ENCODE results near the gene SAP30BP.

SAP30BP gene

GRCh38 chr17:75628425-75628824 lies 38.7 kb upstream of the SAP30BP start:
- Histone ChIP-seq H3K4me1 (ENCODE audit: control extremely low read depth in 1 of 4, control insufficient read depth in 4 of 4, insufficient read depth in 4 of 4, low read length in 3 of 4) (peaks cover 0 to 12% (median 7%) of the 10 kb centered on the region in 4 experiments), H3K4me3 (ENCODE audit: control insufficient read depth in 1 of 7, extremely low read depth in 1 of 7, insufficient read depth in 4 of 7, low read depth in 2 of 7, low read length in 6 of 7) (no peak overlapping the region), H3K27ac (ENCODE audit: insufficient read depth in 1 of 2, low read depth in 1 of 2, low read length in 2 of 2, poor library complexity in 1 of 2, severe bottlenecking in 2 of 2) (no peak overlapping the region), H3K27me3 (replicated peaks in 2 of 5; ENCODE audit: control insufficient read depth in 4 of 5, insufficient read depth in 5 of 5, low read length in 4 of 5) (no peaks in the 10 kb centered on the region), H3K36me3 (ENCODE audit: control insufficient read depth in 4 of 4, insufficient read depth in 4 of 4, low read length in 3 of 4) (peaks cover 4 to 68% (median 45%) of the 10 kb centered on the region in 4 experiments), H3K9me3 (ENCODE audit: control extremely low read depth in 1 of 5, control insufficient read depth in 4 of 5, insufficient read depth in 2 of 5, low read depth in 1 of 5, low read length in 4 of 5) (no peaks in the 10 kb centered on the region)
- POLR2A ChIA-PET: no interaction called here
- WGBS (ENCODE audit: insufficient coverage): 92% methylated on average over 6 of the region's 6 CpGs
- CTCF ChIA-PET: interaction anchor here (1.0 to 29.3 kb wide), 5 partner anchors 9 to 119 kb away, joined by 3 to 834 read pairs (median 7); a partner anchor contains a TSS
- no peak for DNase-seq

- Histone ChIP-seq H3K27me3 (replicated peaks in 2 of 5; ENCODE audit: control insufficient read depth in 4 of 5, insufficient read depth in 5 of 5, low read length in 4 of 5) (no peaks in the 10 kb centered on the region), H3K27ac (ENCODE audit: insufficient read depth in 1 of 2, low read depth in 1 of 2, low read length in 2 of 2, poor library complexity in 1 of 2, severe bottlenecking in 2 of 2) (no peak overlapping the region), H3K4me1 (ENCODE audit: control extremely low read depth in 1 of 4, control insufficient read depth in 4 of 4, insufficient read depth in 4 of 4, low read length in 3 of 4) (peaks cover 0 to 19% (median 14%) of the 10 kb centered on the region in 4 experiments), H3K4me3 (ENCODE audit: control insufficient read depth in 1 of 7, extremely low read depth in 1 of 7, insufficient read depth in 4 of 7, low read depth in 2 of 7, low read length in 6 of 7) (no peak overlapping the region), H3K36me3 (ENCODE audit: control insufficient read depth in 4 of 4, insufficient read depth in 4 of 4, low read length in 3 of 4) (peaks cover 4 to 66% (median 40%) of the 10 kb centered on the region in 4 experiments), H3K9me3 (ENCODE audit: control extremely low read depth in 1 of 5, control insufficient read depth in 4 of 5, insufficient read depth in 2 of 5, low read depth in 1 of 5, low read length in 4 of 5) (no peaks in the 10 kb centered on the region)
- no peak for DNase-seq
- ChIA-PET CTCF (interaction anchor here (1.1 to 29.3 kb wide), 8 partner anchors 8 to 124 kb away, joined by 5 to 834 read pairs (median 6); a partner anchor contains a TSS), POLR2A (no interaction called here)
- WGBS (ENCODE audit: insufficient coverage): 88% methylated on average over 11 of the region's 14 CpGs
Measured at GRCh38 chr17:75629157-75629556, 38.0 kb upstream of the SAP30BP start.

GRCh38 chr17:75630071-75630917 lies 36.8 kb upstream of the SAP30BP start:
- Histone ChIP-seq H3K4me3 (ENCODE audit: control insufficient read depth in 1 of 7, extremely low read depth in 1 of 7, insufficient read depth in 4 of 7, low read depth in 2 of 7, low read length in 6 of 7) (no peak overlapping the region), H3K36me3 (ENCODE audit: control insufficient read depth in 4 of 4, insufficient read depth in 4 of 4, low read length in 3 of 4) (peaks cover 2 to 56% (median 32%) of the 10 kb centered on the region in 4 experiments), H3K4me1 (ENCODE audit: control extremely low read depth in 1 of 4, control insufficient read depth in 4 of 4, insufficient read depth in 4 of 4, low read length in 3 of 4) (peaks cover 0 to 30% (median 24%) of the 10 kb centered on the region in 4 experiments), H3K27ac (ENCODE audit: insufficient read depth in 1 of 2, low read depth in 1 of 2, low read length in 2 of 2, poor library complexity in 1 of 2, severe bottlenecking in 2 of 2) (no peak overlapping the region), H3K27me3 (replicated peaks in 2 of 5; ENCODE audit: control insufficient read depth in 4 of 5, insufficient read depth in 5 of 5, low read length in 4 of 5) (no peaks in the 10 kb centered on the region), H3K9me3 (ENCODE audit: control extremely low read depth in 1 of 5, control insufficient read depth in 4 of 5, insufficient read depth in 2 of 5, low read depth in 1 of 5, low read length in 4 of 5) (no peaks in the 10 kb centered on the region)
- ChIA-PET POLR2A (no interaction called here), CTCF (interaction anchor here (0.6 to 29.3 kb wide), 9 partner anchors 11 to 123 kb away, joined by 3 to 834 read pairs (median 6); a partner anchor contains a TSS)
- 96% methylated on average over 15 of the region's 26 CpGs for WGBS (ENCODE audit: insufficient coverage)
- no peak for DNase-seq

- Histone ChIP-seq H3K27me3 (replicated peaks in 2 of 5; ENCODE audit: control insufficient read depth in 4 of 5, insufficient read depth in 5 of 5, low read length in 4 of 5) (no peaks in the 10 kb centered on the region), H3K36me3 (ENCODE audit: control insufficient read depth in 4 of 4, insufficient read depth in 4 of 4, low read length in 3 of 4) (peaks cover 2 to 46% (median 23%) of the 10 kb centered on the region in 4 experiments), H3K9me3 (ENCODE audit: control extremely low read depth in 1 of 5, control insufficient read depth in 4 of 5, insufficient read depth in 2 of 5, low read depth in 1 of 5, low read length in 4 of 5) (no peaks in the 10 kb centered on the region), H3K27ac (ENCODE audit: insufficient read depth in 1 of 2, low read depth in 1 of 2, low read length in 2 of 2, poor library complexity in 1 of 2, severe bottlenecking in 2 of 2) (no peak overlapping the region), H3K4me3 (ENCODE audit: control insufficient read depth in 1 of 7, extremely low read depth in 1 of 7, insufficient read depth in 4 of 7, low read depth in 2 of 7, low read length in 6 of 7) (no peak overlapping the region), H3K4me1 (ENCODE audit: control extremely low read depth in 1 of 4, control insufficient read depth in 4 of 4, insufficient read depth in 4 of 4, low read length in 3 of 4) (peaks cover 0 to 39% (median 33%) of the 10 kb centered on the region in 4 experiments)
- no peak for DNase-seq
- POLR2A ChIA-PET: no interaction called here
- CTCF ChIA-PET: interaction anchor here (1.3 to 29.3 kb wide), 6 partner anchors 10 to 116 kb away, joined by 5 to 834 read pairs (median 21); a partner anchor contains a TSS
- whole genome bisulfite sequencing (ENCODE audit: insufficient coverage): 97% methylated on average over 24 of the region's 27 CpGs
Measured at GRCh38 chr17:75631353-75631752, 35.8 kb upstream of the SAP30BP start.

- POLR2A ChIA-PET: interaction anchor here (1.0 to 2.0 kb wide), 3 partner anchors 14 to 22 kb away, joined by 4 to 12 read pairs (median 7); a partner anchor contains a TSS
- H3K27me3 ChIP-seq (replicated peaks in 2 of 5; ENCODE audit: control insufficient read depth in 4 of 5, insufficient read depth in 5 of 5, low read length in 4 of 5): no peaks in the 10 kb centered on the region
- H3K27ac ChIP-seq (ENCODE audit: insufficient read depth in 1 of 2, low read depth in 1 of 2, low read length in 2 of 2, poor library complexity in 1 of 2, severe bottlenecking in 2 of 2): no peak overlapping the region
- 92% methylated on average over 12 of the region's 12 CpGs for WGBS (ENCODE audit: insufficient coverage)
- H3K36me3 ChIP-seq (ENCODE audit: control insufficient read depth in 4 of 4, insufficient read depth in 4 of 4, low read length in 3 of 4): peaks cover 0 to 37% (median 15%) of the 10 kb centered on the region in 4 experiments
- no peaks in the 10 kb centered on the region for H3K9me3 ChIP-seq (ENCODE audit: control extremely low read depth in 1 of 5, control insufficient read depth in 4 of 5, insufficient read depth in 2 of 5, low read depth in 1 of 5, low read length in 4 of 5)
- H3K4me3 ChIP-seq (ENCODE audit: control insufficient read depth in 1 of 7, extremely low read depth in 1 of 7, insufficient read depth in 4 of 7, low read depth in 2 of 7, low read length in 6 of 7): no peak overlapping the region
- CTCF ChIA-PET: interaction anchor here (0.7 to 29.3 kb wide), 27 partner anchors 8 to 143 kb away, joined by 3 to 834 read pairs (median 8); a partner anchor contains a TSS
- H3K4me1 ChIP-seq (ENCODE audit: control extremely low read depth in 1 of 4, control insufficient read depth in 4 of 4, insufficient read depth in 4 of 4, low read length in 3 of 4): peaks cover 0 to 44% (median 36%) of the 10 kb centered on the region in 4 experiments
- no peak for DNase-seq
Measured at GRCh38 chr17:75632428-75632827, 34.7 kb upstream of the SAP30BP start.

GRCh38 chr17:75632863-75633485 lies 34.2 kb upstream of the SAP30BP start, which contains the start of gene SMIM5:
Gene SMIM5, plus strand, starts transcription at chr17:75633434. Its CDS starts 6,768 bp downstream, at chr17:75640202.
- Histone ChIP-seq H3K27ac (ENCODE audit: insufficient read depth in 1 of 2, low read depth in 1 of 2, low read length in 2 of 2, poor library complexity in 1 of 2, severe bottlenecking in 2 of 2) (no peak within 1 kb of the TSS), H3K4me3 (ENCODE audit: control insufficient read depth in 1 of 7, extremely low read depth in 1 of 7, insufficient read depth in 4 of 7, low read depth in 2 of 7, low read length in 6 of 7) (peak within 1 kb of the TSS in 3 of 7 experiments; percentile 19 to 46 (median 39)), H3K27me3 (replicated peaks in 2 of 5; ENCODE audit: control insufficient read depth in 4 of 5, insufficient read depth in 5 of 5, low read length in 4 of 5) (no peaks in the 10 kb centered on the region), H3K36me3 (ENCODE audit: control insufficient read depth in 4 of 4, insufficient read depth in 4 of 4, low read length in 3 of 4) (peaks cover 0 to 35% (median 12%) of the 10 kb centered on the region in 4 experiments), H3K4me1 (ENCODE audit: control extremely low read depth in 1 of 4, control insufficient read depth in 4 of 4, insufficient read depth in 4 of 4, low read length in 3 of 4) (peaks cover 0 to 44% (median 36%) of the 10 kb centered on the region in 4 experiments), H3K9me3 (ENCODE audit: control extremely low read depth in 1 of 5, control insufficient read depth in 4 of 5, insufficient read depth in 2 of 5, low read depth in 1 of 5, low read length in 4 of 5) (no peaks in the 10 kb centered on the region)
- CTCF ChIA-PET: interaction anchor here (0.7 to 29.3 kb wide), 31 partner anchors 9 to 143 kb away, joined by 3 to 834 read pairs (median 6); a partner anchor contains a TSS
- WGBS (ENCODE audit: insufficient coverage): 26% methylated on average over 16 of the region's 19 CpGs
- peak; percentile 75 to 86 (median 80) for DNase-seq
- POLR2A ChIA-PET: interaction anchor here (1.0 to 2.0 kb wide), 4 partner anchors 11 to 21 kb away, joined by 4 to 12 read pairs (median 6); a partner anchor contains a TSS

All from common myeloid progenitor, CD34-positive (primary cell).